HepG2 (cell line): ENCODE measurements around the gene POLR3GL. TPM values are rescaled to one million over a fixed set of nuclear protein-coding genes. Genes with fewer than 3 reads are reported as not detected.

Experiments
- ARNT ChIP-seq: fragments of 450-650 bp; IDR thresholded peaks from 2 replicates; pipeline ENCODE4 v1.6.1; 2017
- FOSL1 ChIP-seq: sonication (generic); formaldehyde crosslinking; IDR thresholded peaks from 2 replicates; pipeline ENCODE4 v1.9.0; 2021; ENCODE audit warnings: missing genetic modification reagents, borderline replicate concordance
- HNF4A ChIP-seq: sonication (generic); formaldehyde crosslinking; IDR thresholded peaks from 2 replicates; pipeline ENCODE4 v1.4.0; 2020; ENCODE audit warnings: missing genetic modification reagents
- IKZF4 ChIP-seq: sonication (generic); formaldehyde crosslinking; IDR thresholded peaks from 2 replicates; pipeline ENCODE4 v1.5.1; 2020; ENCODE audit warnings: borderline replicate concordance, mild to moderate bottlenecking, low read depth, missing genetic modification reagents; ENCODE audit errors: not compliant biosample characterization
- ISL2 ChIP-seq: sonication (generic); formaldehyde crosslinking; IDR thresholded peaks from 2 replicates; pipeline ENCODE4 v1.5.0; 2020; ENCODE audit warnings: missing genetic modification reagents
- KLF11 ChIP-seq: IDR thresholded peaks from 2 replicates; pipeline ENCODE4 v1.6.1; 2016; ENCODE audit warnings: missing compliant biosample characterization
- KLF15 ChIP-seq: sonication (generic); formaldehyde crosslinking; IDR thresholded peaks from 2 replicates; pipeline ENCODE4 v1.8.1; 2023; ENCODE audit warnings: borderline replicate concordance, mild to moderate bottlenecking, inconsistent platforms, missing genetic modification reagents, mixed read lengths
- MTF1 ChIP-seq: sonication (generic); formaldehyde crosslinking; IDR thresholded peaks from 2 replicates; pipeline ENCODE4 v1.5.0; 2020; ENCODE audit warnings: missing genetic modification reagents
- NRL ChIP-seq: sonication (generic); formaldehyde crosslinking; IDR thresholded peaks from 2 replicates; pipeline ENCODE4 v1.5.0; 2020; ENCODE audit warnings: missing genetic modification reagents, mild to moderate bottlenecking, moderate library complexity, borderline replicate concordance
- REL ChIP-seq: sonication (generic); formaldehyde crosslinking; conservative IDR thresholded peaks from 2 replicates; pipeline ENCODE4 v1.8.0; 2022; ENCODE audit warnings: mild to moderate bottlenecking, missing genetic modification reagents, moderate library complexity
- TAF1 ChIP-seq: sonication (generic); formaldehyde crosslinking; IDR thresholded peaks from 2 replicates; pipeline ENCODE4 v1.4.0; 2020; ENCODE audit warnings: missing genetic modification reagents
- TOE1 ChIP-seq: sonication (generic); formaldehyde crosslinking; IDR thresholded peaks from 2 replicates; pipeline ENCODE4 v1.4.0; 2020; ENCODE audit warnings: mild to moderate bottlenecking, missing genetic modification reagents
- polyA plus RNA-seq, 8 experiments: library from polyadenylated mRNA; depleted of rRNA in 3 of 8; stranded (reverse) in 7 of 8; unstranded in 1 of 8; fragments of >200 nt; fragmentation: Illumina TruSeq in 4 of 8; extraction: Trizol in 4 of 8; gene quantifications; 2 replicates each; pipeline versions ENCODE4 v1.2.1 to v1.2.3, GENCODE V29; 2011 to 2016; ENCODE audit warnings: low read depth in 4 of 8, missing spikeins in 1 of 8, mixed read lengths in 1 of 8; ENCODE audit not compliant: insufficient read depth in 1 of 8
- total RNA-seq, 5 experiments: library from RNA; depleted of rRNA; stranded (reverse); fragments of >200 nt; fragmentation: Illumina TruSeq; extraction: Trizol; gene quantifications; 2 replicates each; pipeline ENCODE4 v1.2.3, GENCODE V29; 2016; ENCODE audit warnings: low read depth in 1 of 5
- TF ChIP-seq, protein P1 (sequence below): sonication (generic); formaldehyde crosslinking; IDR thresholded peaks from 2 replicates; pipeline ENCODE4 v1.4.0; 2020; ENCODE audit warnings: mild to moderate bottlenecking, low read depth, missing genetic modification reagents
- TF ChIP-seq, protein P2 (sequence below): sonication (generic); formaldehyde crosslinking; IDR thresholded peaks from 2 replicates; pipeline ENCODE4 v1.5.0; 2020; ENCODE audit warnings: mild to moderate bottlenecking, low read depth, missing genetic modification reagents, borderline replicate concordance
- TF ChIP-seq, protein P3 (sequence below): conservative IDR thresholded peaks from 2 replicates; pipeline ENCODE4 v1.6.1; 2018; ENCODE audit warnings: missing genetic modification reagents
- TF ChIP-seq, protein P4 (sequence below): sonication (generic); formaldehyde crosslinking; IDR thresholded peaks from 2 replicates; pipeline ENCODE4 v1.4.0; 2020; ENCODE audit warnings: missing genetic modification reagents
- TF ChIP-seq, protein P5 (sequence below): sonication (generic); formaldehyde crosslinking; IDR thresholded peaks from 2 replicates; pipeline ENCODE4 v1.5.0; 2020; ENCODE audit warnings: mild to moderate bottlenecking, missing genetic modification reagents
- TF ChIP-seq, protein P6 (sequence below): sonication (generic); formaldehyde crosslinking; IDR thresholded peaks from 2 replicates; pipeline ENCODE4 v1.8.1; 2023; ENCODE audit warnings: mild to moderate bottlenecking, missing genetic modification reagents
- TF ChIP-seq, protein P7 (sequence below): sonication (generic); formaldehyde crosslinking; IDR thresholded peaks from 2 replicates; pipeline ENCODE4 v1.4.0; 2020; ENCODE audit warnings: missing genetic modification reagents, low read depth, mild to moderate bottlenecking, borderline replicate concordance

The POLR3GL gene
- total and polyA plus RNA-seq, 2 of the 13 experiments (the other 11 are each of a cell fraction or from before 2014, with no cell fraction given): 11.5 to 12.4 TPM

DNA sequence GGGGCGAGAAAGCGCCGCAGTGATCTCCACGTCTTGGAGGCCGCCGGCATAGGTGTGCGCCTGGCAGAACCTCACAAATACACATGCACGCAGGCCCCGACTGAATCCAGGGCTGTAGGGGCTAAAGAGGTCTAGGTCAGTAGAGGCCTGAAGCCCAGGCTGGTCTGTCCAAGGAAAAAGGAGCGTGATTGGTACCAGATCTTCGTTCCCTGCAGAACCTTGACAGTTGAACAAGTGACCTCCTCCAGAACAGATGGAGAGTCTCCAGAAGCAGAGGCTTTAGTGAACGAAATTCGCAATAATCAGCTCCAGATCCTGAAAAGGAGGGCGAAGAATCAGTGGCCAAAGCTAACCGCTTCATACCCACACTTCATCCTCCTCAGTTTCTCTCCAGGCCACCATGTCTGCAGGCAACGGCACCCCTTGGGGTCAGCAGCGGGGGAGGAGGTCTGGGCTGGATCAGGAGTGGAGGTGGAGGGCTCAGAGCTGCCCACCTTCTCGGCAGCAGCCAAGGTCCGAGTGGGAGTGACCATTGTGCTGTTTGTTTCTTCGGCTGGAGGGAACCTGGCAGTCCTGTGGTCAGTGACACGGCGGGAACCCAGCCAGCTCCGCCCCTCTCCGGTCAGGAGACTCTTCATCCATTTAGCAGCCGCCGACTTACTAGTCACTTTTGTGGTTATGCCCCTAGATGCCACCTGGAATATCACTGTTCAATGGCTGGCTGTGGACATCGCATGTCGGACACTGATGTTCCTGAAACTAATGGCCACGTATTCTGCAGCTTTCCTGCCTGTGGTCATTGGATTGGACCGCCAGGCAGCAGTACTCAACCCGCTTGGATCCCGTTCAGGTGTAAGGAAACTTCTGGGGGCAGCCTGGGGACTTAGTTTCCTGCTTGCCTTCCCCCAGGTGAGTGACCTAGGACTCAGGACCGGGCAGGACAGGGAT, 45.2 kb upstream of the POLR3GL start (continued):
- TF ChIP-seq, protein P1, sequence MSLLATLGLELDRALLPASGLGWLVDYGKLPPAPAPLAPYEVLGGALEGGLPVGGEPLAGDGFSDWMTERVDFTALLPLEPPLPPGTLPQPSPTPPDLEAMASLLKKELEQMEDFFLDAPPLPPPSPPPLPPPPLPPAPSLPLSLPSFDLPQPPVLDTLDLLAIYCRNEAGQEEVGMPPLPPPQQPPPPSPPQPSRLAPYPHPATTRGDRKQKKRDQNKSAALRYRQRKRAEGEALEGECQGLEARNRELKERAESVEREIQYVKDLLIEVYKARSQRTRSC (CRISPR knock-in tag): no peak
- TF ChIP-seq, protein P2, sequence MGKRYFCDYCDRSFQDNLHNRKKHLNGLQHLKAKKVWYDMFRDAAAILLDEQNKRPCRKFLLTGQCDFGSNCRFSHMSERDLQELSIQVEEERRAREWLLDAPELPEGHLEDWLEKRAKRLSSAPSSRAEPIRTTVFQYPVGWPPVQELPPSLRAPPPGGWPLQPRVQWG (CRISPR knock-in tag): no peak
- TF ChIP-seq, protein P3, sequence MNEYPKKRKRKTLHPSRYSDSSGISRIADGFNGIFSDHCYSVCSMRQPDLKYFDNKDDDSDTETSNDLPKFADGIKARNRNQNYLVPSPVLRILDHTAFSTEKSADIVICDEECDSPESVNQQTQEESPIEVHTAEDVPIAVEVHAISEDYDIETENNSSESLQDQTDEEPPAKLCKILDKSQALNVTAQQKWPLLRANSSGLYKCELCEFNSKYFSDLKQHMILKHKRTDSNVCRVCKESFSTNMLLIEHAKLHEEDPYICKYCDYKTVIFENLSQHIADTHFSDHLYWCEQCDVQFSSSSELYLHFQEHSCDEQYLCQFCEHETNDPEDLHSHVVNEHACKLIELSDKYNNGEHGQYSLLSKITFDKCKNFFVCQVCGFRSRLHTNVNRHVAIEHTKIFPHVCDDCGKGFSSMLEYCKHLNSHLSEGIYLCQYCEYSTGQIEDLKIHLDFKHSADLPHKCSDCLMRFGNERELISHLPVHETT (CRISPR knock-in tag): no peak
- TF ChIP-seq TOE1 (CRISPR knock-in tag): no peak
- TF ChIP-seq ISL2 (CRISPR knock-in tag): no peak
- TF ChIP-seq REL (CRISPR knock-in tag): no peak
- TF ChIP-seq FOSL1 (CRISPR knock-in tag): no peak
- TF ChIP-seq TAF1: no peak
- TF ChIP-seq IKZF4 (CRISPR knock-in tag): peak; percentile 47
- no peak for TF ChIP-seq ARNT
- TF ChIP-seq MTF1 (CRISPR knock-in tag): no peak
- no peak for TF ChIP-seq HNF4A
- TF ChIP-seq, protein P4, sequence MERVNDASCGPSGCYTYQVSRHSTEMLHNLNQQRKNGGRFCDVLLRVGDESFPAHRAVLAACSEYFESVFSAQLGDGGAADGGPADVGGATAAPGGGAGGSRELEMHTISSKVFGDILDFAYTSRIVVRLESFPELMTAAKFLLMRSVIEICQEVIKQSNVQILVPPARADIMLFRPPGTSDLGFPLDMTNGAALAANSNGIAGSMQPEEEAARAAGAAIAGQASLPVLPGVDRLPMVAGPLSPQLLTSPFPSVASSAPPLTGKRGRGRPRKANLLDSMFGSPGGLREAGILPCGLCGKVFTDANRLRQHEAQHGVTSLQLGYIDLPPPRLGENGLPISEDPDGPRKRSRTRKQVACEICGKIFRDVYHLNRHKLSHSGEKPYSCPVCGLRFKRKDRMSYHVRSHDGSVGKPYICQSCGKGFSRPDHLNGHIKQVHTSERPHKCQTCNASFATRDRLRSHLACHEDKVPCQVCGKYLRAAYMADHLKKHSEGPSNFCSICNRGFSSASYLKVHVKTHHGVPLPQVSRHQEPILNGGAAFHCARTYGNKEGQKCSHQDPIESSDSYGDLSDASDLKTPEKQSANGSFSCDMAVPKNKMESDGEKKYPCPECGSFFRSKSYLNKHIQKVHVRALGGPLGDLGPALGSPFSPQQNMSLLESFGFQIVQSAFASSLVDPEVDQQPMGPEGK: no peak
- TF ChIP-seq, protein P5, sequence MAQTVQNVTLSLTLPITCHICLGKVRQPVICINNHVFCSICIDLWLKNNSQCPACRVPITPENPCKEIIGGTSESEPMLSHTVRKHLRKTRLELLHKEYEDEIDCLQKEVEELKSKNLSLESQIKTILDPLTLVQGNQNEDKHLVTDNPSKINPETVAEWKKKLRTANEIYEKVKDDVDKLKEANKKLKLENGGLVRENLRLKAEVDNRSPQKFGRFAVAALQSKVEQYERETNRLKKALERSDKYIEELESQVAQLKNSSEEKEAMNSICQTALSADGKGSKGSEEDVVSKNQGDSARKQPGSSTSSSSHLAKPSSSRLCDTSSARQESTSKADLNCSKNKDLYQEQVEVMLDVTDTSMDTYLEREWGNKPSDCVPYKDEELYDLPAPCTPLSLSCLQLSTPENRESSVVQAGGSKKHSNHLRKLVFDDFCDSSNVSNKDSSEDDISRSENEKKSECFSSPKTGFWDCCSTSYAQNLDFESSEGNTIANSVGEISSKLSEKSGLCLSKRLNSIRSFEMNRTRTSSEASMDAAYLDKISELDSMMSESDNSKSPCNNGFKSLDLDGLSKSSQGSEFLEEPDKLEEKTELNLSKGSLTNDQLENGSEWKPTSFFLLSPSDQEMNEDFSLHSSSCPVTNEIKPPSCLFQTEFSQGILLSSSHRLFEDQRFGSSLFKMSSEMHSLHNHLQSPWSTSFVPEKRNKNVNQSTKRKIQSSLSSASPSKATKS (CRISPR knock-in tag): no peak
- no peak for TF ChIP-seq KLF11 (CRISPR knock-in tag)
- TF ChIP-seq, protein P6, sequence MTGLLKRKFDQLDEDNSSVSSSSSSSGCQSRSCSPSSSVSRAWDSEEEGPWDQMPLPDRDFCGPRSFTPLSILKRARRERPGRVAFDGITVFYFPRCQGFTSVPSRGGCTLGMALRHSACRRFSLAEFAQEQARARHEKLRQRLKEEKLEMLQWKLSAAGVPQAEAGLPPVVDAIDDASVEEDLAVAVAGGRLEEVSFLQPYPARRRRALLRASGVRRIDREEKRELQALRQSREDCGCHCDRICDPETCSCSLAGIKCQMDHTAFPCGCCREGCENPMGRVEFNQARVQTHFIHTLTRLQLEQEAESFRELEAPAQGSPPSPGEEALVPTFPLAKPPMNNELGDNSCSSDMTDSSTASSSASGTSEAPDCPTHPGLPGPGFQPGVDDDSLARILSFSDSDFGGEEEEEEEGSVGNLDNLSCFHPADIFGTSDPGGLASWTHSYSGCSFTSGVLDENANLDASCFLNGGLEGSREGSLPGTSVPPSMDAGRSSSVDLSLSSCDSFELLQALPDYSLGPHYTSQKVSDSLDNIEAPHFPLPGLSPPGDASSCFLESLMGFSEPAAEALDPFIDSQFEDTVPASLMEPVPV (CRISPR knock-in tag): no peak
- no peak for TF ChIP-seq NRL (CRISPR knock-in tag)
- no peak for TF ChIP-seq KLF15 (CRISPR knock-in tag)
- TF ChIP-seq, protein P7, sequence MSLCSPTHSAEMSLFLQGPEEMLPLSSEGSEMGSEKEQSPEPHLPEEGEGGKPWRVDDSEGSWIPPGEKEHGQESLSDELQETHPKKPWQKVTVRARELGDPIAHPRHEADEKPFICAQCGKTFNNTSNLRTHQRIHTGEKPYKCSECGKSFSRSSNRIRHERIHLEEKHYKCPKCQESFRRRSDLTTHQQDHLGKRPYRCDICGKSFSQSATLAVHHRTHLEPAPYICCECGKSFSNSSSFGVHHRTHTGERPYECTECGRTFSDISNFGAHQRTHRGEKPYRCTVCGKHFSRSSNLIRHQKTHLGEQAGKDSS (CRISPR knock-in tag): no peak
